ENCODE data around the gene ACYP1.

ACYP1 gene

DNA sequence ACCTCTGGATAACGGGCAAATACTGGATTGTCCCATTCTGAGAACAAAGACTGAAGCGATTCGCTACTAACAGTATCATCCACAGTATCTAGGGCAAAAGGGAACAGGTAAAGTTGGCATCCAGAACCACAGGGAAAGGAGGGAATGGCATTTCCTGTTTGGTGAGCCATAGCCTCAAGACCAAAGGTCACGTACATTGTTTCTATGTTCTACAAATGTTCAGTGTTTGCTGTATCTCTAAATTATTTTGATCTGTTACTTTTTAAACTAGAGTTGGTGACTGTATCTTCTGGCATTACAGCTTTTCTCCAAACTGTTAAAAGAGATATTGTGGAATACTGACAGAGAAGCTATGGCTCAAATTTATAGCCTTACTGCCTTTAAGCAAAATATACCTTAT, 22.2 kb downstream of the ACYP1 start:
- no peaks in the 10 kb centered on the region for H3K27me3 ChIP-seq (ENCODE audit: insufficient read depth, poor library complexity, severe bottlenecking)
- no peak for DNase-seq (ENCODE audit: low read depth in 1 of 2, low spot score in 1 of 2)
- H3K4me3 ChIP-seq (replicated peaks; ENCODE audit: insufficient read depth, low read length) = no peak overlapping the region
- H3K27ac ChIP-seq (replicated peaks) = no peak overlapping the region
- TF ChIP-seq SPI1 (IDR thresholded peaks at IDR 0.05; ENCODE audit: borderline replicate concordance, low read depth) (no peak), GABPA (IDR thresholded peaks at IDR 0.05; ENCODE audit: low read depth) (no peak), POLR2AphosphoS5 (IDR thresholded peaks at IDR 0.05; ENCODE audit: low read depth) (no peak)
- TF ChIP-seq, protein P1, sequence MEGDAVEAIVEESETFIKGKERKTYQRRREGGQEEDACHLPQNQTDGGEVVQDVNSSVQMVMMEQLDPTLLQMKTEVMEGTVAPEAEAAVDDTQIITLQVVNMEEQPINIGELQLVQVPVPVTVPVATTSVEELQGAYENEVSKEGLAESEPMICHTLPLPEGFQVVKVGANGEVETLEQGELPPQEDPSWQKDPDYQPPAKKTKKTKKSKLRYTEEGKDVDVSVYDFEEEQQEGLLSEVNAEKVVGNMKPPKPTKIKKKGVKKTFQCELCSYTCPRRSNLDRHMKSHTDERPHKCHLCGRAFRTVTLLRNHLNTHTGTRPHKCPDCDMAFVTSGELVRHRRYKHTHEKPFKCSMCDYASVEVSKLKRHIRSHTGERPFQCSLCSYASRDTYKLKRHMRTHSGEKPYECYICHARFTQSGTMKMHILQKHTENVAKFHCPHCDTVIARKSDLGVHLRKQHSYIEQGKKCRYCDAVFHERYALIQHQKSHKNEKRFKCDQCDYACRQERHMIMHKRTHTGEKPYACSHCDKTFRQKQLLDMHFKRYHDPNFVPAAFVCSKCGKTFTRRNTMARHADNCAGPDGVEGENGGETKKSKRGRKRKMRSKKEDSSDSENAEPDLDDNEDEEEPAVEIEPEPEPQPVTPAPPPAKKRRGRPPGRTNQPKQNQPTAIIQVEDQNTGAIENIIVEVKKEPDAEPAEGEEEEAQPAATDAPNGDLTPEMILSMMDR (IDR thresholded peaks at IDR 0.05; ENCODE audit: insufficient read depth, low read length) = no peak
- TF ChIP-seq, protein P2, sequence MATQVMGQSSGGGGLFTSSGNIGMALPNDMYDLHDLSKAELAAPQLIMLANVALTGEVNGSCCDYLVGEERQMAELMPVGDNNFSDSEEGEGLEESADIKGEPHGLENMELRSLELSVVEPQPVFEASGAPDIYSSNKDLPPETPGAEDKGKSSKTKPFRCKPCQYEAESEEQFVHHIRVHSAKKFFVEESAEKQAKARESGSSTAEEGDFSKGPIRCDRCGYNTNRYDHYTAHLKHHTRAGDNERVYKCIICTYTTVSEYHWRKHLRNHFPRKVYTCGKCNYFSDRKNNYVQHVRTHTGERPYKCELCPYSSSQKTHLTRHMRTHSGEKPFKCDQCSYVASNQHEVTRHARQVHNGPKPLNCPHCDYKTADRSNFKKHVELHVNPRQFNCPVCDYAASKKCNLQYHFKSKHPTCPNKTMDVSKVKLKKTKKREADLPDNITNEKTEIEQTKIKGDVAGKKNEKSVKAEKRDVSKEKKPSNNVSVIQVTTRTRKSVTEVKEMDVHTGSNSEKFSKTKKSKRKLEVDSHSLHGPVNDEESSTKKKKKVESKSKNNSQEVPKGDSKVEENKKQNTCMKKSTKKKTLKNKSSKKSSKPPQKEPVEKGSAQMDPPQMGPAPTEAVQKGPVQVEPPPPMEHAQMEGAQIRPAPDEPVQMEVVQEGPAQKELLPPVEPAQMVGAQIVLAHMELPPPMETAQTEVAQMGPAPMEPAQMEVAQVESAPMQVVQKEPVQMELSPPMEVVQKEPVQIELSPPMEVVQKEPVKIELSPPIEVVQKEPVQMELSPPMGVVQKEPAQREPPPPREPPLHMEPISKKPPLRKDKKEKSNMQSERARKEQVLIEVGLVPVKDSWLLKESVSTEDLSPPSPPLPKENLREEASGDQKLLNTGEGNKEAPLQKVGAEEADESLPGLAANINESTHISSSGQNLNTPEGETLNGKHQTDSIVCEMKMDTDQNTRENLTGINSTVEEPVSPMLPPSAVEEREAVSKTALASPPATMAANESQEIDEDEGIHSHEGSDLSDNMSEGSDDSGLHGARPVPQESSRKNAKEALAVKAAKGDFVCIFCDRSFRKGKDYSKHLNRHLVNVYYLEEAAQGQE (IDR thresholded peaks at IDR 0.05; ENCODE audit: insufficient replicate concordance, low read depth) = no peak

DNA sequence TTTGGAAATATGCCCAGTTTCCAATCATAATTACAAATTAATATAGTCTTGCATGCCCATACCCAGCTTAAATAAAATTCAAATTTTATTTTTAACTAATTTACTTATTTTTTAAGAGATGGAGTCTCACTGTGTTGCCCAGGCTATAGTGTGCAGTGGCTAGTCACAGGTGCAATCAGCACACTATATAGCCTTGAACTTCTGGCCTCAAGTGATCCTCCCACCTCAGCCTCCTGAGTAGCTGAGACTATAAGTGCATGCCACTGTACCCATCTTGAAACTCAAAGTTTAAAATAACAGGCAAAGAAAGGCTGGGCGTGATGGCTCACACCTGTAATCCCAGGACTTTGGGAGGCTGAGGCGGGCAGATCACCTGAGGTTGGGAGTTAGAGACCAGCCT, 22.9 kb downstream of the ACYP1 start:
- Histone ChIP-seq H3K27ac (replicated peaks) (no peak overlapping the region), H3K4me3 (replicated peaks; ENCODE audit: insufficient read depth, low read length) (no peak overlapping the region), H3K27me3 (ENCODE audit: insufficient read depth, poor library complexity, severe bottlenecking) (no peaks in the 10 kb centered on the region)
- TF ChIP-seq, protein P1 (IDR thresholded peaks at IDR 0.05; ENCODE audit: insufficient read depth, low read length) = no peak
- TF ChIP-seq SPI1 (IDR thresholded peaks at IDR 0.05; ENCODE audit: borderline replicate concordance, low read depth) = no peak
- TF ChIP-seq GABPA (IDR thresholded peaks at IDR 0.05; ENCODE audit: low read depth) = no peak
- TF ChIP-seq POLR2AphosphoS5 (IDR thresholded peaks at IDR 0.05; ENCODE audit: low read depth) = no peak
- TF ChIP-seq, protein P2 (IDR thresholded peaks at IDR 0.05; ENCODE audit: insufficient replicate concordance, low read depth) = no peak
- DNase-seq (ENCODE audit: low read depth in 1 of 2, low spot score in 1 of 2) = no peak

DNA sequence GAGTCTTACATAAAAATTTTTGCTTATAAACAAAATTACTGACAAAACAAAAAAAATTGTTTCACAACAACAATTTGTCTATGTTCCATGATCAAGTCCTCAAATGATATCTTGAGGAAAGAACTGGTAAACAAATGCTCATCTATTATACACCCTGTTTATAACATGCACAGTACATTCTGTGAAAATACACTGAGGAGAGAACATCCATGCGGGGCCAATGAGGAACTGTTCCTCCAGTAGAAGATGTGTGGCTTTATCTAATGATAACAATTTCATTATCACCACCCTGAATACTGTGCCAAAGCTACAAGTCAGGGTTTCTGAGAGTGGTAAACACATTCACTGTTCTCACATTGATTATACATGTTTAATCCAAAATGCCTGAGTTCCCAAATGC, 23.3 kb downstream of the ACYP1 start:
- no peak for TF ChIP-seq GABPA (IDR thresholded peaks at IDR 0.05; ENCODE audit: low read depth)
- no peak for TF ChIP-seq POLR2AphosphoS5 (IDR thresholded peaks at IDR 0.05; ENCODE audit: low read depth)
- TF ChIP-seq, protein P1 (IDR thresholded peaks at IDR 0.05; ENCODE audit: insufficient read depth, low read length) = no peak
- TF ChIP-seq, protein P2 (IDR thresholded peaks at IDR 0.05; ENCODE audit: insufficient replicate concordance, low read depth) = no peak
- no peak for TF ChIP-seq SPI1 (IDR thresholded peaks at IDR 0.05; ENCODE audit: borderline replicate concordance, low read depth)
- no peak overlapping the region for H3K27ac ChIP-seq (replicated peaks)
- H3K27me3 ChIP-seq (ENCODE audit: insufficient read depth, poor library complexity, severe bottlenecking) = no peaks in the 10 kb centered on the region
- no peak for DNase-seq (ENCODE audit: low read depth in 1 of 2, low spot score in 1 of 2)
- no peak overlapping the region for H3K4me3 ChIP-seq (replicated peaks; ENCODE audit: insufficient read depth, low read length)
